MM.1S (cell line): ENCODE measurements around the gene ADIPOR1.

Source experiments
- DNase-seq: peaks from one replicate; pipeline ENCODE4 v3.0.0-alpha.2; 2015
- H2AFZ ChIP-seq: fragments of 300-600 bp; sonication (generic); 2 replicates; pipeline ENCODE4 v1.6.0; 2016; ENCODE audit warnings: antibody characterized with exemption, low read length
- H3F3A ChIP-seq: fragments of 300-600 bp; sonication (generic); 2 replicates; pipeline ENCODE4 v1.6.1; 2016; ENCODE audit warnings: mild to moderate bottlenecking, antibody characterized with exemption, low read length, moderate library complexity, mixed read lengths; ENCODE audit not compliant: insufficient read depth
- H3K27ac ChIP-seq: fragments of 300-600 bp; sonication (generic); 2 replicates; pipeline ENCODE4 v1.5.1; 2016; ENCODE audit warnings: mild to moderate bottlenecking, low read length
- H3K27me3 ChIP-seq: fragments of 300-600 bp; sonication (generic); replicated peaks from 2 replicates; pipeline ENCODE4 v1.6.0; 2016; ENCODE audit warnings: low read length; ENCODE audit not compliant: insufficient read depth
- H3K36me3 ChIP-seq: fragments of 300-600 bp; sonication (generic); replicated peaks from 2 replicates; pipeline ENCODE4 v1.6.1; 2016; ENCODE audit warnings: mild to moderate bottlenecking, low read length, mixed read lengths; ENCODE audit not compliant: insufficient read depth
- H3K4me1 ChIP-seq: fragments of 300-600 bp; sonication (generic); 2 replicates; pipeline ENCODE4 v1.6.1; 2016; ENCODE audit warnings: low read length, mixed read lengths
- H3K4me2 ChIP-seq: fragments of 300-600 bp; sonication (generic); 2 replicates; pipeline ENCODE4 v1.6.0; 2016; ENCODE audit warnings: low read depth, low read length
- H3K4me3 ChIP-seq: fragments of 300-600 bp; sonication (generic); 2 replicates; pipeline ENCODE4 v1.5.1; 2016; ENCODE audit warnings: low read length, mixed read lengths
- H3K79me2 ChIP-seq: fragments of 300-600 bp; sonication (generic); 2 replicates; pipeline ENCODE4 v1.6.1; 2016; ENCODE audit warnings: mixed run types, low read length, mixed read lengths
- H3K9ac ChIP-seq: fragments of 300-600 bp; sonication (generic); 2 replicates; pipeline ENCODE4 v1.6.1; 2016; ENCODE audit warnings: low read length, mixed read lengths
- H3K9me2 ChIP-seq: fragments of 300-600 bp; sonication (generic); replicated peaks from 2 replicates; pipeline ENCODE4 v1.6.1; 2016; ENCODE audit warnings: mild to moderate bottlenecking, low read length, mixed read lengths; ENCODE audit not compliant: insufficient read depth
- H3K9me3 ChIP-seq: fragments of 300-600 bp; sonication (generic); replicated peaks from 2 replicates; pipeline ENCODE4 v1.6.1; 2016; ENCODE audit warnings: mild to moderate bottlenecking, low read length, mixed read lengths; ENCODE audit not compliant: insufficient read depth
- H4K20me1 ChIP-seq: fragments of 300-600 bp; sonication (generic); 2 replicates; pipeline ENCODE4 v1.6.1; 2016; ENCODE audit warnings: mild to moderate bottlenecking, low read length, moderate library complexity, mixed read lengths; ENCODE audit not compliant: insufficient read depth
- EZH2 ChIP-seq: fragments of 300-600 bp; sonication (generic); optimal IDR thresholded peaks from 2 replicates; pipeline ENCODE3; 2017; ENCODE audit warnings: low read depth, mild to moderate bottlenecking, antibody characterized with exemption, low read length, mixed read lengths
- EZH2phosphoT487 ChIP-seq: fragments of 300-600 bp; sonication (generic); IDR thresholded peaks from 2 replicates; pipeline ENCODE4 v1.6.1; 2018; ENCODE audit warnings: antibody characterized with exemption, low read length
- TF ChIP-seq, protein P1 (sequence below): fragments of 300-600 bp; sonication (generic); IDR thresholded peaks from 2 replicates; pipeline ENCODE4 v1.5.1; 2016; ENCODE audit warnings: antibody characterized with exemption, low read length, mixed read lengths

Gene ADIPOR1

DNA sequence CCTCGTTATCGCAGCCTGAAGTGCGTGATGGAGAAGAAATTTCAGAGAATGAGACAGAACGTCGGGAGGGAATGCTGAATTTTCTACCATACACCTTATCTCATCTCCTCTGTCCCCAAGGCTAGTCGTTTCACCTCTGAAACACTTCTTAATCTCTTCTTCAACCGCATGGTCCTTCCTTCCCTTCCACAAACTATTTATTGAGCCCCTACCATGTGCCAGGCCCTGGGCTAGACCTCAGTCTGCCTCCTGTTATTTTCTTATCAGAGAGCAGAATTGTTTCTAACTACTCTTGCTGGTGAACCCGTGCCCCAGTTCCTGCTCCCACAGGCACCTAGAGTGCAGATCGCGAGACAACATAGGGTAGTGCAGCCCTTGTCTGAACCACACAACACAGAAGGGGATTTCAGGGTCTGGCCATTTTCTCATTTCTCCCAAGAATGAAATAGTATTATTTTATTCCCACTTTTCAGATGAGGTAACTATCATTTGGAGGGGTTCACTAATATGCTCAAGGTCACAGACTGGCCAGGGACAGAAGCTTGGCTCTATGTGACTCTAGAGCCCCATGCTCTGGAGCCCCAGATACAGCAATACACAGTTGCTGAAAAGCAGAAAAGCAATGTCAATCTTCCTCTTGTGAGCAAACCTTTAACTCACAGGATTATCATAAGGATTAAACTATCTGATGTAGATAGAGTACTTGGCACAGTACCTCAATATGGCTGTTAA is 598 bp upstream of the ADIPOR1 start:
- Histone ChIP-seq H3K4me2 (peak overlapping the region; percentile 87), H3K27me3 (no peaks in the 10 kb centered on the region), H3K9ac (peak overlapping the region; percentile 32; the same call in 1 of the 2 replicates), H3F3A (peaks cover 29% of the 10 kb centered on the region), H3K4me3 (peak overlapping the region; percentile 55), H3K36me3 (no peaks in the 10 kb centered on the region; the same call in 1 of the 2 replicates), H3K27ac (peak overlapping the region; percentile 32; the same call in 1 of the 2 replicates), H2AFZ (peak overlapping the region; percentile 43), H4K20me1 (0 out of 2 replicates have a peak, but pooled peaks cover 4% of the 10 kb centered on the region), H3K9me2 (no peaks in the 10 kb centered on the region), H3K9me3 (no peaks in the 10 kb centered on the region), H3K4me1 (peaks cover 18% of the 10 kb centered on the region), H3K79me2 (peaks cover 43% of the 10 kb centered on the region)
- DNase-seq: peak; percentile 25
- TF ChIP-seq EZH2: no peak
- no peak for TF ChIP-seq EZH2phosphoT487
- TF ChIP-seq, protein P1, sequence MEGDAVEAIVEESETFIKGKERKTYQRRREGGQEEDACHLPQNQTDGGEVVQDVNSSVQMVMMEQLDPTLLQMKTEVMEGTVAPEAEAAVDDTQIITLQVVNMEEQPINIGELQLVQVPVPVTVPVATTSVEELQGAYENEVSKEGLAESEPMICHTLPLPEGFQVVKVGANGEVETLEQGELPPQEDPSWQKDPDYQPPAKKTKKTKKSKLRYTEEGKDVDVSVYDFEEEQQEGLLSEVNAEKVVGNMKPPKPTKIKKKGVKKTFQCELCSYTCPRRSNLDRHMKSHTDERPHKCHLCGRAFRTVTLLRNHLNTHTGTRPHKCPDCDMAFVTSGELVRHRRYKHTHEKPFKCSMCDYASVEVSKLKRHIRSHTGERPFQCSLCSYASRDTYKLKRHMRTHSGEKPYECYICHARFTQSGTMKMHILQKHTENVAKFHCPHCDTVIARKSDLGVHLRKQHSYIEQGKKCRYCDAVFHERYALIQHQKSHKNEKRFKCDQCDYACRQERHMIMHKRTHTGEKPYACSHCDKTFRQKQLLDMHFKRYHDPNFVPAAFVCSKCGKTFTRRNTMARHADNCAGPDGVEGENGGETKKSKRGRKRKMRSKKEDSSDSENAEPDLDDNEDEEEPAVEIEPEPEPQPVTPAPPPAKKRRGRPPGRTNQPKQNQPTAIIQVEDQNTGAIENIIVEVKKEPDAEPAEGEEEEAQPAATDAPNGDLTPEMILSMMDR: no peak

DNA sequence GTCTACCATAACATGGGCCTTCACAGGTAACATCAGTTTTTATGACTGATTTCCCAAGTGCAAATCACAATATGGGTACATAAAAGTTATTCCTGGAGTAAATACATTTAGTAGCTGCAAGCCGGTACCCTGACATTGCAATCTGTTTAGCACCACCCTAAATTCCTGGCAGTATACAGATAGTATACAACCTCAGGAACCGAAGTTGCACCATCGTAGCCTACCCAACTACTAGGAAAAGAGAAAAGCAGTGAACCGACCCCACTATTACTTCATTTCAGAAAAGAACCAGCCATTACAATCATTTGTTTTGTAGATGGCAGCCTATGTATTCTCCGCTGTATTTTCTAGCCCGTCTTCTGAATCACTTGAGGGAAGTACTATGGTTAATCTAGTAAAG is 1.1 kb downstream of the ADIPOR1 start:
- no peak for DNase-seq
- Histone ChIP-seq H3K36me3 (no peaks in the 10 kb centered on the region; the same call in 1 of the 2 replicates), H3K4me2 (peak overlapping the region; percentile 91), H3K79me2 (peaks cover 61% of the 10 kb centered on the region), H3K27ac (peak overlapping the region; percentile 4; the same call in 1 of the 2 replicates), H3F3A (peaks cover 29% of the 10 kb centered on the region), H2AFZ (no peak overlapping the region), H3K4me3 (peak overlapping the region; percentile 98), H3K9me2 (no peaks in the 10 kb centered on the region), H3K4me1 (peaks cover 18% of the 10 kb centered on the region), H3K9me3 (no peaks in the 10 kb centered on the region), H3K27me3 (no peaks in the 10 kb centered on the region), H3K9ac (peak overlapping the region; percentile 94; the same call in 1 of the 2 replicates), H4K20me1 (peaks cover 15% of the 10 kb centered on the region)
- TF ChIP-seq EZH2phosphoT487: no peak
- TF ChIP-seq, protein P1: no peak
- no peak for TF ChIP-seq EZH2

DNA sequence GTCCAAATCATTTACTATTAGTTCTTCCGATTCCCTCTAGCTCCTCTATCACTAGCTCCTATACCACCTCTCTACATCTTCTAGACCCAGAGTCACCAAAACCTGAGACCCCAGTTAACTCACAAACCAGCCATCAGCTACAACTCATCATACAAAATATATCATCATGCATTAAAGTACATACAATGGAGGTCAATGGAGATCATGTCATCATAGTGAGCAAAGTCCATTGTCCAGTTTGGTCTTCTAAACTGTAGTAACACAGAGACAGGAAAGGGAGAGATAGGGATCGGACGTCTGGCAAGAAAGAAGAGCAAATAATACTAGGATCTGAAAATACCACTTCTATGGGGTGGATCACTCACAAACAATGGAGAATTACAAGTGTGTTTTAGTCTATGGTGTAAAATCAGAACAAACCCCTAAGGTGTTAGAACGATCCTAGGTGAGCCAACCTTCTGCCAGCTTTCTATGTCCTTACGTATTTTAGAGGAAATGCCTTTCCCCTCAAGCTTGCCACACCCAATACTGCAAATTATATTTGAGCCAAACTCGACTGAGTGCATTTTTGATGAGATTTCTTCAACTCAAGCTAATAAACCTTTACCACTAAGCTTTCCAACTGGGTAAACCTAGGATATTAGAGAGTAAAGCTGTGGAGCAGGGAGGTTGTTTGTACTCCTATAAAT is 3.9 kb downstream of the ADIPOR1 start:
- TF ChIP-seq, protein P1: no peak
- TF ChIP-seq EZH2: no peak
- no peak for TF ChIP-seq EZH2phosphoT487
- Histone ChIP-seq H3K79me2 (peaks cover 82% of the 10 kb centered on the region), H2AFZ (no peak overlapping the region), H3K9me3 (no peaks in the 10 kb centered on the region), H4K20me1 (peaks cover 20% of the 10 kb centered on the region), H3K27me3 (no peaks in the 10 kb centered on the region), H3K27ac (no peak overlapping the region), H3K4me1 (peaks cover 17% of the 10 kb centered on the region), H3K9ac (no peak overlapping the region), H3K4me2 (no peak overlapping the region), H3F3A (peaks cover 19% of the 10 kb centered on the region), H3K36me3 (peaks cover 5% of the 10 kb centered on the region; the same call in 1 of the 2 replicates), H3K9me2 (no peaks in the 10 kb centered on the region), H3K4me3 (no peak overlapping the region)
- no peak for DNase-seq
